ENCODE results near the gene ZBTB16.

ZBTB16 gene

GRCh38 chr11:114064216-114064615 lies 4.7 kb downstream of the ZBTB16 start:
- TF ChIP-seq CTCF (IDR thresholded peaks at IDR 0.05; ENCODE audit: low read depth, low read length): no peak
- no peak for DNase-seq (ENCODE audit: low read depth in 2 of 2)
- no peak overlapping the region for H3K4me3 ChIP-seq (replicated peaks in 1 of 2; ENCODE audit: low read depth in 2 of 2, low read length in 2 of 2)

GRCh38 chr11:114065094-114065493 lies 5.6 kb downstream of the ZBTB16 start:
- no peak for TF ChIP-seq CTCF (IDR thresholded peaks at IDR 0.05; ENCODE audit: low read depth, low read length)
- H3K4me3 ChIP-seq (replicated peaks in 1 of 2; ENCODE audit: low read depth in 2 of 2, low read length in 2 of 2): no peak overlapping the region
- DNase-seq (ENCODE audit: low read depth in 2 of 2): no peak

DNA sequence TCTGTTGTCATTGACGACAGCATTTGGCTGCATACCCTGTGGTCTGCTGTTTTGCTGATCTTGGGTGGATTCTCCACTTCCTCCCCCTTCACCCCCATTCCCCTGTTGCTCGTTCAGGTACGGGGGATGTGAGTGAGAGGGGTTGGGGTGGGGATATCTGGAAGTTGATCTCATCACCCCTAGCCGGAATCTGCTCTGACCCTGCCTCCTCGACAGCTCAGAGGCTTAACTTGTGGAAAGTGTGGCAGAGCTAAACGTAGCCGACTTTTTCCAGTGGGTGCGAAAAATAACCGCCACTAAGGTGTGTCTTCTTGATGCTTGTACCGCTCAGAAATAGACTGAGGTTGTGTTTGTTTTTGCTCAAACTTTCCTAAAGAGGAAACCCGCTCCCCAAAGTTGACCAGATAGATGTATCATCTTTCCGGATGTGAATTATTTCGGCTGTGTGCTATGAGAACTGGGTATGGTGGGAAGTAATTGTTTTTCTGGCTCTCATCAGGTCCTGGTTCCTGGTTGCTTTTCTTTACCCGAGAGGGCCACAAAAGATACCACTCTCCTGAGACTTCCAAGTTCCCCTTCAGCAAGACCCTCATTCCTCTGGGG lies 6.6 kb downstream of the ZBTB16 start:
- no peak for DNase-seq (ENCODE audit: low read depth in 2 of 2)
- H3K4me3 ChIP-seq (replicated peaks in 1 of 2; ENCODE audit: low read depth in 2 of 2, low read length in 2 of 2): no peak overlapping the region
- no peak for TF ChIP-seq CTCF (IDR thresholded peaks at IDR 0.05; ENCODE audit: low read depth, low read length)

- TF ChIP-seq CTCF (IDR thresholded peaks at IDR 0.05; ENCODE audit: low read depth, low read length): no peak
- no peak for DNase-seq (ENCODE audit: low read depth in 2 of 2)
- H3K4me3 ChIP-seq (replicated peaks in 1 of 2; ENCODE audit: low read depth in 2 of 2, low read length in 2 of 2): no peak overlapping the region
These were observed 8.8 kb downstream of the ZBTB16 start for GRCh38 chr11:114068327-114068726.

DNA sequence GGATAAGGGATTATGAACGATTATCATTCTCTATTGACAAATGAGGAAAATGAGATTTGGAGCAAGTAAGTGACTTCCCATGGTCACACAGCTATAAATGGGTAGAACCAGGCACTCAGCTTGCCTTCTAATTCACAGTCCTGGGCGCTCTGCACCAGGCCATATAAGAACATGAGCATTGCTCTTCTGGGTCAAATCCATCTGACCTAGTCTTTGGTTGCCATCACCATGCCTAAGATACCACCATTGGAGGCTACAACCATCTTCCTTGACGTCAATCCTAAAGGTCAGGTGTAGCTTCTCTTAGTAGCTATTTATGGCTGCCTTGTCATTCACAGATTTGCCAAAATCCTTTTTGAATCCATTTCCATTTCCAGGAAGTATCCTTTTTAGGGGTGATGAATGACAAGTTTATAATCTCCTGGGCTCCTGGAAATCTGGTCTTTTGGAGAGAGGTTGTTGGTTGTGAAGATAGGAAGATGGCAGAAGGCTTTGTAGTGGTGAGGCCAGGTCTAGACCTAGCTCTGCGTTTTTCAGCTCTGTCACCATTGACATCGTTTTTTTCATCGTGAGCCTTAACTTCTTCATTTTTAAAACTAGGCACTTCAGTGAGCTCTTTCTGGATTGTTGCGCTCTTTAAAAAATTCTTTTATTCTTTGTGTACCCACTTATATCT lies 11.1 kb downstream of the ZBTB16 start:
- DNase-seq (ENCODE audit: low read depth in 2 of 2): no peak
- TF ChIP-seq CTCF (IDR thresholded peaks at IDR 0.05; ENCODE audit: low read depth, low read length): no peak
- no peak overlapping the region for H3K4me3 ChIP-seq (replicated peaks in 1 of 2; ENCODE audit: low read depth in 2 of 2, low read length in 2 of 2)

GRCh38 chr11:114073007-114073827 lies 13.7 kb downstream of the ZBTB16 start:
- no peak for TF ChIP-seq CTCF (IDR thresholded peaks at IDR 0.05; ENCODE audit: low read depth, low read length)
- DNase-seq (ENCODE audit: low read depth in 2 of 2): no peak
- no peak overlapping the region for H3K4me3 ChIP-seq (replicated peaks in 1 of 2; ENCODE audit: low read depth in 2 of 2, low read length in 2 of 2)

All from cardiac fibroblast (primary cell).